ENCODE data around the gene MTM1. TPM values are rescaled to one million over a fixed set of nuclear protein-coding genes. Genes with fewer than 3 reads are reported as not detected.

MTM1 gene
- total RNA-seq, 4 donors from 2014 or later, result 10.5 to 32.7 (median 14.3) TPM

GRCh38 chrX:150536455-150537116, 31.8 kb upstream of the MTM1 start:
- Histone ChIP-seq H3K4me3 (no peak overlapping the region), H3K27me3 (no peaks in the 10 kb centered on the region), H3K27ac (no peak overlapping the region), H3K36me3 (no peaks in the 10 kb centered on the region), H3K9me3 (peaks cover 0 to 8% (median 0%) of the 10 kb centered on the region in 3 donors), H3K4me1 (no peaks in the 10 kb centered on the region)
- TF ChIP-seq POLR2A (IDR thresholded peaks at IDR 0.05) (no peak), CTCF (IDR thresholded peaks at IDR 0.05) (no peak), EP300 (IDR thresholded peaks at IDR 0.05) (no peak), POLR2AphosphoS5 (IDR thresholded peaks at IDR 0.05) (no peak)
- WGBS, 2 donors (ENCODE audit: low coverage in 1 of 2), result 80 to 89% methylated on average over 1 of the region's 8 CpGs
- no peak for ATAC-seq

GRCh38 chrX:150537851-150538250, 30.6 kb upstream of the MTM1 start:
- Histone ChIP-seq H3K9me3 (peaks cover 0 to 8% (median 0%) of the 10 kb centered on the region in 3 donors), H3K36me3 (no peaks in the 10 kb centered on the region), H3K4me3 (no peak overlapping the region), H3K27ac (no peak overlapping the region), H3K27me3 (no peaks in the 10 kb centered on the region), H3K4me1 (no peaks in the 10 kb centered on the region)
- ATAC-seq, result no peak
- TF ChIP-seq CTCF (IDR thresholded peaks at IDR 0.05) (no peak), POLR2AphosphoS5 (IDR thresholded peaks at IDR 0.05) (no peak)
- WGBS, 2 donors (ENCODE audit: low coverage in 1 of 2), result 63 to 82% methylated on average over 5 of the region's 6 CpGs

GRCh38 chrX:150540965-150541364, 27.5 kb upstream of the MTM1 start:
- no peak overlapping the region for H3K27ac ChIP-seq
- no peak for ATAC-seq
- 50% methylated on average over 1 of the region's 6 CpGs; no CpG with 5 or more reads in 1 of the 2 donors for WGBS, 2 donors (ENCODE audit: low coverage in 1 of 2)
- H3K9me3 ChIP-seq, result peaks cover 0 to 8% (median 0%) of the 10 kb centered on the region in 3 donors
- no peaks in the 10 kb centered on the region for H3K36me3 ChIP-seq
- peaks cover 0 to under 1% (median 0%) of the 10 kb centered on the region in 3 donors for H3K4me1 ChIP-seq
- H3K27me3 ChIP-seq, result no peaks in the 10 kb centered on the region
- TF ChIP-seq POLR2AphosphoS5 (IDR thresholded peaks at IDR 0.05) (no peak), CTCF (IDR thresholded peaks at IDR 0.05) (no peak), EP300 (IDR thresholded peaks at IDR 0.05) (no peak), POLR2A (IDR thresholded peaks at IDR 0.05) (no peak)
- H3K4me3 ChIP-seq, result no peak overlapping the region

GRCh38 chrX:150542846-150543229, 25.6 kb upstream of the MTM1 start:
- Histone ChIP-seq H3K4me1 (peaks cover 0 to 15% (median 5%) of the 10 kb centered on the region in 3 donors), H3K4me3 (no peak overlapping the region), H3K27ac (no peak overlapping the region), H3K36me3 (no peaks in the 10 kb centered on the region), H3K9me3 (no peaks in the 10 kb centered on the region), H3K27me3 (no peaks in the 10 kb centered on the region)
- no peak for ATAC-seq
- TF ChIP-seq CTCF (IDR thresholded peaks at IDR 0.05), result no peak
- no peak for TF ChIP-seq POLR2AphosphoS5 (IDR thresholded peaks at IDR 0.05)
- TF ChIP-seq EP300 (IDR thresholded peaks at IDR 0.05), result no peak
- no peak for TF ChIP-seq POLR2A (IDR thresholded peaks at IDR 0.05)
- WGBS, 2 donors (ENCODE audit: low coverage in 1 of 2), result 60% methylated on average over 1 of the region's 4 CpGs; no CpG with 5 or more reads in 1 of the 2 donors

Data from gastroesophageal sphincter (tissue), 4 donors.